Gastroesophageal sphincter (tissue), 4 donors: ENCODE data around the gene MED23. TPM values are rescaled to one million over a fixed set of nuclear protein-coding genes. Genes with fewer than 3 reads are reported as not detected.

Experiments used
- ATAC-seq: fragments of 150-250 bp; one replicate; pipeline ENCODE4 v1.9.1; 2016; ENCODE audit warnings: mild to moderate bottlenecking, moderate library complexity
- H3K27ac ChIP-seq, 4 donors: fragments of 200-600 bp; sonication (generic) in 3 of 4; 1 replicate in 3 of 4; 2 replicates in 1 of 4; pipeline ENCODE4 v1.5.1; 2016 to 2019
- H3K27me3 ChIP-seq: fragments of 200-600 bp; sonication (generic); one replicate; pipeline ENCODE4 v1.5.1; 2019
- H3K36me3 ChIP-seq, 2 donors: fragments of 200-600 bp; sonication (generic); one replicate each; pipeline ENCODE4 v1.5.1; 2019; ENCODE audit warnings: control low read depth in 1 of 2
- H3K4me1 ChIP-seq, 3 donors: fragments of 200-600 bp; sonication (generic); 1 replicate in 2 of 3; 2 replicates in 1 of 3; pipeline ENCODE4 v1.5.1; 2016 to 2019; ENCODE audit warnings: control low read depth in 2 of 3
- H3K4me3 ChIP-seq, 2 donors: fragments of 200-600 bp; sonication (generic); one replicate each; pipeline ENCODE4 v1.5.1; 2019; ENCODE audit warnings: mild to moderate bottlenecking in 1 of 2, moderate library complexity in 1 of 2
- H3K9me3 ChIP-seq, 3 donors: fragments of 200-600 bp; sonication (generic); one replicate each; pipeline ENCODE4 v1.5.1; 2017 to 2019; ENCODE audit warnings: control low read depth in 2 of 3
- EP300 ChIP-seq: sonication (generic); formaldehyde crosslinking; IDR thresholded peaks from one replicate; pipeline ENCODE4 v1.6.1; 2017; ENCODE audit warnings: antibody characterized with exemption, mild to moderate bottlenecking
- POLR2A ChIP-seq, 2 donors: fragments of 450-650 bp; IDR thresholded peaks; one replicate each; pipeline ENCODE4 v1.6.1; 2017; ENCODE audit warnings: antibody characterized with exemption in 2 of 2, mild to moderate bottlenecking in 2 of 2, moderate library complexity in 1 of 2
- POLR2AphosphoS5 ChIP-seq: sonication (generic); formaldehyde crosslinking; IDR thresholded peaks from one replicate; pipeline ENCODE4 v1.6.1; 2017; ENCODE audit warnings: antibody characterized with exemption
- WGBS, 2 donors: methylation state at CpG; one replicate each; pipeline ENCODE4 v1.1.5; 2018; ENCODE audit warnings: low coverage in 1 of 2; 5-methylcytosine and 5-hydroxymethylcytosine counted together
- small RNA-seq, 4 donors: library from RNA; depleted of rRNA; stranded (forward); fragments of <200 nt; gene quantifications; one replicate each; pipeline ENCODE3, GENCODE V24; 2016
- total RNA-seq, 4 donors: library from RNA; depleted of rRNA; stranded (reverse); fragments of >200 nt; gene quantifications; one replicate each; pipeline ENCODE4 v1.1.0, GENCODE V29; 2016
- TF ChIP-seq, protein P1 (sequence below), 4 experiments: fragments of 200-600 bp in 2 of 4; fragments of 450-650 bp in 2 of 4; sonication (generic) in 1 of 4; IDR thresholded peaks; one replicate each; pipeline ENCODE4 v1.5.1; 2017 to 2019; ENCODE audit warnings: antibody characterized with exemption in 4 of 4, mild to moderate bottlenecking in 2 of 4, moderate library complexity in 2 of 4

The MED23 gene
- total RNA-seq, 4 donors from 2014 or later: 16.9 to 35.2 (median 22.5) TPM

DNA sequence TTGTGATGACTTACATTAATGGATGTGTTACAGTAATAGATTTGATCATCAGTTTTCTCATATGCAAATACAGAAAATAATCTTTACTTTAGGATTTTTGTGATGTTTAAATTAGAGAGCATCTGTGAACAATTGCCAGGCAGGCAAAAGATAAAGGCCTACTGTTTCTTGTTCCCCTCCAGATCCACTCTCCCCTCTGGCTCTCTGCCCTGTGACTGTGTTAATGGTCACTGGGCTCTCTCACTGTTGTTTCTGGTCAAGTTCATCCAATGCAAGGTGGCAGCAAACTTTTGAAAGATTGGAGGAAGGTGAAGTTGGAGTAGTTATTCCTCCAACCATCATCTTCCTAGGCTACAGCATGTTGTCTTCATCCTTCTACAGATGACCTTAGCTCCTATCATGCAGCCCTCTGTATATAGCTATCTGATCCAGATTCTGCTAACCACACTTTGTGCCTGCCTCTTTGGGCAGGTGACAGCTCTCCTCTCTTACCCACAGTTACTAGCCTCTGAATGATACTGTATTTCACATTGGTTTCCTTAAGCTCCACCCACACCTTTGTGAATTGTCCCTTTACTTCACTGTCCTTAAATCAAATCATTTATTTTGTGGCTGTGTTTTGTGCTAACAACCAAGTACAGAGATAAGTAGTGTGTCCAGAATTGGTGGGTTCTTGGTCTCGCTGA lies 103.9 kb downstream of the MED23 start:
- Histone ChIP-seq H3K9me3 (no peaks in the 10 kb centered on the region), H3K4me3 (no peak overlapping the region), H3K27ac (no peak overlapping the region), H3K36me3 (no peaks in the 10 kb centered on the region), H3K27me3 (no peaks in the 10 kb centered on the region), H3K4me1 (no peaks in the 10 kb centered on the region)
- TF ChIP-seq EP300 (no peak), POLR2A (IDR thresholded peaks at IDR 0.05) (no peak), POLR2AphosphoS5 (no peak)
- TF ChIP-seq, protein P1, sequence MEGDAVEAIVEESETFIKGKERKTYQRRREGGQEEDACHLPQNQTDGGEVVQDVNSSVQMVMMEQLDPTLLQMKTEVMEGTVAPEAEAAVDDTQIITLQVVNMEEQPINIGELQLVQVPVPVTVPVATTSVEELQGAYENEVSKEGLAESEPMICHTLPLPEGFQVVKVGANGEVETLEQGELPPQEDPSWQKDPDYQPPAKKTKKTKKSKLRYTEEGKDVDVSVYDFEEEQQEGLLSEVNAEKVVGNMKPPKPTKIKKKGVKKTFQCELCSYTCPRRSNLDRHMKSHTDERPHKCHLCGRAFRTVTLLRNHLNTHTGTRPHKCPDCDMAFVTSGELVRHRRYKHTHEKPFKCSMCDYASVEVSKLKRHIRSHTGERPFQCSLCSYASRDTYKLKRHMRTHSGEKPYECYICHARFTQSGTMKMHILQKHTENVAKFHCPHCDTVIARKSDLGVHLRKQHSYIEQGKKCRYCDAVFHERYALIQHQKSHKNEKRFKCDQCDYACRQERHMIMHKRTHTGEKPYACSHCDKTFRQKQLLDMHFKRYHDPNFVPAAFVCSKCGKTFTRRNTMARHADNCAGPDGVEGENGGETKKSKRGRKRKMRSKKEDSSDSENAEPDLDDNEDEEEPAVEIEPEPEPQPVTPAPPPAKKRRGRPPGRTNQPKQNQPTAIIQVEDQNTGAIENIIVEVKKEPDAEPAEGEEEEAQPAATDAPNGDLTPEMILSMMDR (IDR thresholded peaks at IDR 0.05): no peak
- ATAC-seq: no peak
- WGBS, 2 donors: 67 to 80% methylated on average over 1 of the region's 1 CpG

Small RNA genes within 50 kb of the gene (small RNA-seq; reads per million reads assigned to genes)
- gene RNU4-18P: 0 reads per million in 4 donors

Other genes with a start within 250 kb of the MED23 start
- gene ARG1, start 55.0 kb downstream of the MED23 start, total RNA-seq: under 1 TPM in 1 of 4 donors, not detected in 3; 0.81 TPM
- 1 to 10 TPM in 1 of 4 donors, under 1 TPM in 2, not detected in 1; 0.35 to 1.5 (median 0.39) TPM for gene ENPP3, start 9.1 kb upstream of the MED23 start, total RNA-seq
- under 1 TPM in 1 of 4 donors, not detected in 3; 0.47 TPM for gene OR2A4, start 73.2 kb upstream of the MED23 start, total RNA-seq
- gene CTAGE9, start 82.8 kb upstream of the MED23 start, total RNA-seq: not detected
- 10 to 100 TPM; 10.0 to 54.7 (median 12.6) TPM for gene ENPP1, start 179.8 kb upstream of the MED23 start, total RNA-seq